ENCODE measurements around the gene CATSPER1.

The CATSPER1 gene

GRCh38 chr11:66006134-66006890 is 20.0 kb downstream of the CATSPER1 start:
- Mint-ChIP-seq H3K36me3 (ENCODE audit: low read depth) (peaks cover 20% of the 10 kb centered on the region), H3K4me3 (peak overlapping the region in 2 of 3 experiments; percentile 34 to 54), H3K9me3 (no peaks in the 10 kb centered on the region), H3K27ac (peak overlapping the region in 1 of 3 experiments; percentile 3), H3K4me1 (peaks cover 17% of the 10 kb centered on the region), H3K27me3 (ENCODE audit: low read depth) (peaks cover 12% of the 10 kb centered on the region)
- no peak for TF ChIP-seq CTCF (IDR thresholded peaks at IDR 0.05; ENCODE audit: unreplicated experiment in 3 of 3)

GRCh38 chr11:66004186-66004585 is 22.1 kb downstream of the CATSPER1 start:
- no peak for TF ChIP-seq CTCF (IDR thresholded peaks at IDR 0.05; ENCODE audit: unreplicated experiment in 3 of 3)
- Mint-ChIP-seq H3K9me3 (no peaks in the 10 kb centered on the region), H3K4me1 (peaks cover 22% of the 10 kb centered on the region), H3K36me3 (ENCODE audit: low read depth) (peaks cover 31% of the 10 kb centered on the region), H3K27me3 (ENCODE audit: low read depth) (no peaks in the 10 kb centered on the region), H3K27ac (peak overlapping the region in 1 of 3 experiments; percentile 48), H3K4me3 (peak overlapping the region; percentile 89 to 99 (median 93))

- H3K4me3 Mint-ChIP-seq = peak overlapping the region; percentile 89 to 99 (median 93)
- peak overlapping the region; percentile 87 to 99 (median 98) for H3K27ac Mint-ChIP-seq
- H3K27me3 Mint-ChIP-seq (ENCODE audit: low read depth) = no peaks in the 10 kb centered on the region
- H3K36me3 Mint-ChIP-seq (ENCODE audit: low read depth) = peaks cover 40% of the 10 kb centered on the region
- peaks cover 22% of the 10 kb centered on the region for H3K4me1 Mint-ChIP-seq
- no peaks in the 10 kb centered on the region for H3K9me3 Mint-ChIP-seq
- no peak for TF ChIP-seq CTCF (IDR thresholded peaks at IDR 0.05; ENCODE audit: unreplicated experiment in 3 of 3)
Measured at GRCh38 chr11:66003291-66003690, 23.0 kb downstream of the CATSPER1 start.

- TF ChIP-seq CTCF (IDR thresholded peaks at IDR 0.05; ENCODE audit: unreplicated experiment in 3 of 3) = no peak
- H3K4me1 Mint-ChIP-seq = peaks cover 22% of the 10 kb centered on the region
Measured at GRCh38 chr11:66002648-66003225, 23.5 kb downstream of the CATSPER1 start.

GRCh38 chr11:66001942-66002647 is 24.2 kb downstream of the CATSPER1 start, which contains the start of the genes BANF1 and EIF1AD:
BANF1 (plus strand) TSS chr11:66002503; CDS start chr11:66003251, 748 bp downstream.
EIF1AD (minus strand) TSS chr11:66002157; CDS start chr11:66000389, 1,768 bp downstream.
- Mint-ChIP-seq H3K4me3 (peak within 1 kb of the TSS; percentile 96 to 99 (median 99)), H3K9me3 (no peaks in the 10 kb centered on the region)
- TF ChIP-seq CTCF (IDR thresholded peaks at IDR 0.05; ENCODE audit: unreplicated experiment in 3 of 3) = no peak

More at GRCh38 chr11:66002648-66003225, 23.5 kb downstream of the CATSPER1 start:
- Mint-ChIP-seq H3K9me3 (no peaks in the 10 kb centered on the region), H3K27me3 (ENCODE audit: low read depth) (no peaks in the 10 kb centered on the region), H3K36me3 (ENCODE audit: low read depth) (peaks cover 46% of the 10 kb centered on the region), H3K27ac (peak overlapping the region; percentile 98 to 100 (median 99)), H3K4me3 (peak overlapping the region; percentile 96 to 99 (median 99))

More at GRCh38 chr11:66001942-66002647, 24.2 kb downstream of the CATSPER1 start, which contains the start of the genes BANF1 and EIF1AD:
- Mint-ChIP-seq H3K4me1 (peaks cover 22% of the 10 kb centered on the region), H3K27ac (peak within 1 kb of the TSS; percentile 98 to 100 (median 99)), H3K36me3 (ENCODE audit: low read depth) (peaks cover 52% of the 10 kb centered on the region), H3K27me3 (ENCODE audit: low read depth) (no peaks in the 10 kb centered on the region)

Measured in nephron (organoid).